Upper lobe of right lung (tissue), 1 donor: Measurements from ENCODE around the gene EFCAB13. TPM values are rescaled to one million over a fixed set of nuclear protein-coding genes. Genes with fewer than 3 reads are reported as not detected.

Experiments
- ATAC-seq: fragments of 200-7000 bp; cut with Tn5 transposase; one replicate; pipeline ENCODE4 v1.9.1; 2020; ENCODE audit warnings: mild to moderate bottlenecking, moderate library complexity
- DNase-seq: peaks from one replicate; pipeline ENCODE4 v3.0.0-alpha.2; 2020
- H3K27ac ChIP-seq: fragments of 200-600 bp; one replicate; pipeline ENCODE4 v1.8.0; 2022
- H3K27me3 ChIP-seq: fragments of 200-600 bp; one replicate; pipeline ENCODE4 v1.8.0; 2022; ENCODE audit warnings: mild to moderate bottlenecking
- H3K36me3 ChIP-seq: fragments of 200-600 bp; one replicate; pipeline ENCODE4 v1.8.0; 2022
- H3K4me1 ChIP-seq: fragments of 200-600 bp; one replicate; pipeline ENCODE4 v1.8.0; 2022
- H3K4me3 ChIP-seq: fragments of 200-600 bp; one replicate; pipeline ENCODE4 v1.8.0; 2022; ENCODE audit warnings: mild to moderate bottlenecking
- H3K9me3 ChIP-seq: fragments of 200-600 bp; one replicate; pipeline ENCODE4 v1.8.0; 2022
- intact Hi-C: fragments of 100-400 bp; cut with DNase I; formaldehyde crosslinking; loops from one replicate; pipeline ENCODE4 v1.11.0; 2022
- total RNA-seq: library from RNA; stranded (reverse); fragmentation: NEBNext Ultra II Directional; extraction: Animal tissue kit (Norgen Biotek cat#: 25700); gene quantifications from one replicate; pipeline ENCODE4 v1.2.1, GENCODE V29; 2021
- TF ChIP-seq, protein P1 (sequence below): fragments of 200-600 bp; IDR thresholded peaks from one replicate; pipeline ENCODE4 v1.8.0; 2022; ENCODE audit warnings: antibody characterized with exemption
- donor health status: DM: no; HTN: yes; CAD: no; lungs with severe emphysema.

Gene EFCAB13
- total RNA-seq, 1 donor from 2014 or later = 11.8 TPM

DNA sequence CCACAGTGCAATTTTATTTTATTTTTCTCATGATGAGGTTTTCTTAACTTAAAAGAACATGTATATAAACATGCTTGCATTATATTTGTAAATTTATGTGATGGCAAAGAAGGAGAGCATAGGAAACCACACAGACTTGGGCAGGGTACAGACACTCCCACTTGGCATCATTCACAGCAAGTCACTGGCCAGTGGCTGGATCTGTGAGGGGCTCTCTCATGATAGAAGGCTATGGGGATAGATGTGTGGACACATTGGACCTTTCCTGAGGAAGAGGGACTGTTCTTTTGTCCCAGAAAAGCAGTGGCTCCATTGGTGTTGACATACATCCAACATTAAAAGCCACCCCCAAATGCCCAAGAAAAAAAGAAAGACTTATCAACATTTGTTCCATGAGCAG lies 12.3 kb upstream of the EFCAB13 start:
- no peak for DNase-seq
- ATAC-seq = no peak
- Histone ChIP-seq H3K36me3 (no peaks in the 10 kb centered on the region), H3K27me3 (no peaks in the 10 kb centered on the region), H3K4me3 (no peak overlapping the region), H3K4me1 (peaks cover 12% of the 10 kb centered on the region), H3K9me3 (no peaks in the 10 kb centered on the region), H3K27ac (no peak overlapping the region)
- TF ChIP-seq, protein P1, sequence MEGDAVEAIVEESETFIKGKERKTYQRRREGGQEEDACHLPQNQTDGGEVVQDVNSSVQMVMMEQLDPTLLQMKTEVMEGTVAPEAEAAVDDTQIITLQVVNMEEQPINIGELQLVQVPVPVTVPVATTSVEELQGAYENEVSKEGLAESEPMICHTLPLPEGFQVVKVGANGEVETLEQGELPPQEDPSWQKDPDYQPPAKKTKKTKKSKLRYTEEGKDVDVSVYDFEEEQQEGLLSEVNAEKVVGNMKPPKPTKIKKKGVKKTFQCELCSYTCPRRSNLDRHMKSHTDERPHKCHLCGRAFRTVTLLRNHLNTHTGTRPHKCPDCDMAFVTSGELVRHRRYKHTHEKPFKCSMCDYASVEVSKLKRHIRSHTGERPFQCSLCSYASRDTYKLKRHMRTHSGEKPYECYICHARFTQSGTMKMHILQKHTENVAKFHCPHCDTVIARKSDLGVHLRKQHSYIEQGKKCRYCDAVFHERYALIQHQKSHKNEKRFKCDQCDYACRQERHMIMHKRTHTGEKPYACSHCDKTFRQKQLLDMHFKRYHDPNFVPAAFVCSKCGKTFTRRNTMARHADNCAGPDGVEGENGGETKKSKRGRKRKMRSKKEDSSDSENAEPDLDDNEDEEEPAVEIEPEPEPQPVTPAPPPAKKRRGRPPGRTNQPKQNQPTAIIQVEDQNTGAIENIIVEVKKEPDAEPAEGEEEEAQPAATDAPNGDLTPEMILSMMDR = no peak
- intact Hi-C loops = loop anchor here (10.0 kb wide), 1 partner anchor 77 kb away; no protein-coding TSS in a partner anchor

DNA sequence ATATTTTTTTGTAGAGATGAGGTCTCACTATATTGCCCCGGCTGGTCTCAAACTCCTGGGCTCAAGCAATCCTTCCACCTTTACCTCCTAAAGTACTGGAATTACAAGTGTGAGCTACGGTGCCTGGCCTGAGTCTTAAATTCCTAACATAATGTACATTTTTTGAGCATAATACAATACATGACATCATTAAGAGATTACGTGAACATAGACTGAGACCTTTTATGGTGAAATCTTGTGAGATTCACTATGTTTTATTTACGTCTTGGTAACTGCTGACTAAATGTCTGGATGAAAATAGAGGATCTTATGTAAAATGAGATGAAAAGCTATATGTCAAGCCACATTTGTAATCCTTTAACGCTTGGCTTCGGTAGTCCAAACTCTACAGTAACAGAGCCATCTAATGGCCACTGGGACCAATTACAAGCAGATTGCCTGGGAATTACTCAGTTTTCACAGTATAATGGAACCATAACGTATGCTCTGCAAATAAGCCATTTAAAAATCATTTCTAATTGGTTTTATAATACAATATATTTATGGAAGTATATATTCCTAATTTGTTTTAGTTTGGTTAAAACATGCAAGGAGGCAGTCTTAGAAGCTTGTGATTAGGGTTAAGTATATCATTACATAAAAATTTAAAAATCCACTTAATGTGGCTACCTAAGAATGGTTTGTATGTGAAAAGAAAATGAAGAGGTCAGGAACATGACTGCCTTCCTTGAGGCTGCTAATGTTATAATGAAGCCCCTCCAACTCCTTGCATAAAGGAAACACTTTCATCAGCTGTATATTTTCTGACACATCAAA lies 8.1 kb upstream of the EFCAB13 start:
- no peak overlapping the region for H3K27ac ChIP-seq
- no peaks in the 10 kb centered on the region for H3K27me3 ChIP-seq
- peak; percentile 94 for ATAC-seq
- no peaks in the 10 kb centered on the region for H3K9me3 ChIP-seq
- DNase-seq = no peak
- peaks cover 12% of the 10 kb centered on the region for H3K4me1 ChIP-seq
- no peak overlapping the region for H3K4me3 ChIP-seq
- no peaks in the 10 kb centered on the region for H3K36me3 ChIP-seq
- intact Hi-C loops = loop anchor here (10.0 kb wide), 1 partner anchor 81 kb away; no protein-coding TSS in a partner anchor
- TF ChIP-seq, protein P1 = peak; percentile 88

DNA sequence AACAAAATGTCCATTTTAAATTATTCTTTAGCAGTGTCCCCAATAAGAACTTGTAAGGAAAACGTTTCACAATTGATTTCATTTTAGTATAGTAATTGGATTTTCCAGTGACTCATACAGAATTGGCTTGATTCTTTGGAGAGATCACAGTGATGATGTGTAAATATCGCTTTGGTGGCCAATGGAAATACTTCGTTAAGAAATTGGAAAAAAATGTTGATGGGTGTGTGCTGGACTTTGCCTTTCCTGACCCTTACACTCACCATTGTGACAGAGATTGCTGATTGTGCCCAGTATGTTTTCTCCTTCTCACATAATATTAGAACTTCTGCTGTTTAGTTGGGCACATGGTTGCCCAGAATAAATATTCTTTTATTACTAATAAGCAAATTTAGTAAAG lies 7.4 kb upstream of the EFCAB13 start:
- no peaks in the 10 kb centered on the region for H3K9me3 ChIP-seq
- TF ChIP-seq, protein P1 = no peak
- H3K27me3 ChIP-seq = no peaks in the 10 kb centered on the region
- intact Hi-C loops = loop anchor here (10.0 kb wide), 1 partner anchor 82 kb away; no protein-coding TSS in a partner anchor
- no peak overlapping the region for H3K27ac ChIP-seq
- peaks cover 12% of the 10 kb centered on the region for H3K4me1 ChIP-seq
- DNase-seq = no peak
- H3K36me3 ChIP-seq = no peaks in the 10 kb centered on the region
- ATAC-seq = no peak
- H3K4me3 ChIP-seq = no peak overlapping the region

DNA sequence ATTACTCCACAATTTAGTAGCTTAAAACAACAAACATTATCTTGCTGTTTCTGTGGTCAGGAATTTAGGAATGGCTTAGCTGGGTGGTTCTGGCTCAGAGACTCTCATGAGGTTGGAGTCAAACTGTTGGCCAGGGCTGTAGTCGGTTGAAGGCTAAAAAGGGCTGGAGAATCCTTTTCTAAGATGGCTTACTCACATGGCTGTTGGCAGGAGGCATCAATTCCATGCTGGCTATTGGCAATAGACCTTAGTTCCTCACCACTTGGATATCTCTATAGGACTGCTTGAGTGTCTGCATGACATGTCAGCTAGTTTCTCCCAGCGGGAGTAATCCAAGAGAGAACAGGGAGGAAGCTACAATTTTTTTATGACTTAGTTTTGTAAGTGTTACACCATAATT lies 6.6 kb upstream of the EFCAB13 start:
- Histone ChIP-seq H3K9me3 (no peaks in the 10 kb centered on the region), H3K4me1 (peaks cover 12% of the 10 kb centered on the region), H3K4me3 (no peak overlapping the region), H3K27me3 (no peaks in the 10 kb centered on the region), H3K36me3 (no peaks in the 10 kb centered on the region), H3K27ac (no peak overlapping the region)
- TF ChIP-seq, protein P1 = no peak
- ATAC-seq = no peak
- DNase-seq = no peak
- intact Hi-C loops = loop anchor here (10.0 kb wide), 1 partner anchor 82 kb away; no protein-coding TSS in a partner anchor

DNA sequence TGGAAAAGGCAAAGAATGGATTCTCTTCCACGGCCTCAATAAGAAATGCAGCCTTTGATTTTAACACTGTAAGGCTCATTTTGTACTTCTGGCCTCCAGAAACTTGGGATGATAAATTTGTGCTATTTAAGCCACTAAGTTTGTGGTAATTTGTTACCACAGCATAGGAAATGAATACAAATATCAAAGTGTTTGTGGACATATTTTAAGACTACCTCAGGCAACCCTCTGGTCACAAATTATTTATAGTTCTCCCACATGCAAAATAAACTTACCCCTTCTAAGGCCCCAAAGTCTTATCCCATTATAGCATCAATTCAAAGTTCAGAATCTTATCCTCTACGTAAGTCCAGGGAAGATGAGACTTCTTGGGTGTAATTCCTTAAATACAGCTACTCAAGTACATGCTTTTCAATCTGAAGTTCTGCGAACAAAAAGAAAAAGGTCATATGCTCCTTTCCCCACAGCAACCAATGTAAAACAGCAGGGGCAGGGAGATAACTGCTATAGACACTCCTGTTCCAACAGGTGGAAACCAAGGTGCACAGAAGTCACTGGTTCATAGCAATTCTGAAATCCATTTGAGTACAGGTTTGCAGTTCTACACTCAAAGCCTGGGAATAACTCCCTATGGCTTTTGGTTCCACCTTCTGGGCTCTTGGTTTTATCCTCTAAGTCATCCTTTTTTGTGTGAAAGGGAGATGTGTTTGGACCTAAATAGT lies 5.4 kb upstream of the EFCAB13 start:
- ATAC-seq (no peak), DNase-seq (no peak)
- TF ChIP-seq, protein P1 = no peak
- Histone ChIP-seq H3K4me1 (peaks cover 12% of the 10 kb centered on the region), H3K4me3 (no peak overlapping the region), H3K9me3 (no peaks in the 10 kb centered on the region), H3K27ac (no peak overlapping the region), H3K27me3 (no peaks in the 10 kb centered on the region), H3K36me3 (no peaks in the 10 kb centered on the region)
- intact Hi-C loops = loop anchor here (10.0 kb wide), 1 partner anchor 84 kb away; no protein-coding TSS in a partner anchor
